Stimulated activated CD4-positive, alpha-beta T cell treated with anti-CD3 and anti-CD28 coated beads, Interleukin-2, amount 100 ng/mL, for 24 hours (primary cell): ENCODE results near the gene CNN3.
"Not testable (repeated sequence)": the region's sequence is repeated elsewhere in the genome, so short reads cannot be mapped to it uniquely, and the experiment has no call there.

Experiments
- DNase-seq, 2 donors: peaks; one replicate each; pipeline ENCODE4 v3.0.0-alpha.2; 2020

The CNN3 gene

GRCh38 chr1:94949681-94950661 lies 23.1 kb upstream of the CNN3 start:
- no peak for DNase-seq

- no peak for DNase-seq
Measured at GRCh38 chr1:94947437-94947836, 20.5 kb upstream of the CNN3 start.

GRCh38 chr1:94946886-94947285 lies 20.0 kb upstream of the CNN3 start:
- DNase-seq = no peak

- no peak for DNase-seq
Measured at GRCh38 chr1:94942171-94943128, 15.5 kb upstream of the CNN3 start.

GRCh38 chr1:94941480-94941879 lies 14.6 kb upstream of the CNN3 start:
- DNase-seq = not testable (repeated sequence)

- no peak for DNase-seq
Measured at GRCh38 chr1:94940738-94941137, 13.8 kb upstream of the CNN3 start.

- DNase-seq = no peak
Measured at GRCh38 chr1:94937820-94938219, 10.9 kb upstream of the CNN3 start.

- DNase-seq = no peak
Measured at GRCh38 chr1:94936861-94937620, 10.1 kb upstream of the CNN3 start.

- no peak for DNase-seq
Measured at GRCh38 chr1:94935476-94935875, 8.6 kb upstream of the CNN3 start.

- no peak for DNase-seq
Measured at GRCh38 chr1:94935034-94935433, 8.1 kb upstream of the CNN3 start.

- no peak for DNase-seq
Measured at GRCh38 chr1:94934551-94934950, 7.6 kb upstream of the CNN3 start.

- DNase-seq = no peak
Measured at GRCh38 chr1:94931254-94931841, 4.4 kb upstream of the CNN3 start.

- no peak for DNase-seq
Measured at GRCh38 chr1:94929351-94930217, 2.7 kb upstream of the CNN3 start.

- no peak for DNase-seq
Measured at GRCh38 chr1:94928293-94928939, 1.5 kb upstream of the CNN3 start.

GRCh38 chr1:94927405-94928175 lies 680 bp upstream of the CNN3 start:
- no peak for DNase-seq

- DNase-seq = peak; percentile 23 to 34
Measured at GRCh38 chr1:94926126-94926914, 590 bp downstream of the CNN3 start.

GRCh38 chr1:94925561-94926125 lies 1.3 kb downstream of the CNN3 start:
- peak in 1 of 2 donors; percentile 11 for DNase-seq

GRCh38 chr1:94925004-94925403 lies 1.9 kb downstream of the CNN3 start:
- DNase-seq = no peak
